PFSK-1 (cell line): ENCODE data around the gene KRT27.

ENCODE experiments used
- FOXP2 ChIP-seq: optimal IDR thresholded peaks from 2 replicates; pipeline ENCODE3; 2011; ENCODE audit warnings: borderline replicate concordance, control low read depth, inconsistent platforms; ENCODE audit not compliant: insufficient read depth; ENCODE audit errors: extremely low read length, extremely low read depth
- POLR2AphosphoS5 ChIP-seq: IDR thresholded peaks from 2 replicates; pipeline ENCODE4 v1.6.1; 2012; ENCODE audit warnings: low read depth, mild to moderate bottlenecking, control low read depth, low read length, moderate library complexity
- REST ChIP-seq, 2 experiments: IDR thresholded peaks; 2 replicates each; pipeline versions ENCODE4 v1.6.1 to v1.8.0; 2011 to 2012; ENCODE audit warnings: low read depth in 2 of 2, low read length in 2 of 2, control low read depth in 1 of 2, inconsistent platforms in 1 of 2, mild to moderate bottlenecking in 1 of 2, moderate library complexity in 1 of 2; ENCODE audit not compliant: insufficient read depth in 1 of 2
- SIN3A ChIP-seq: IDR thresholded peaks from 2 replicates; pipeline ENCODE4 v1.6.1; 2012; ENCODE audit warnings: mild to moderate bottlenecking, low read length, moderate library complexity, borderline replicate concordance; ENCODE audit not compliant: insufficient read depth
- TAF1 ChIP-seq: IDR thresholded peaks from 2 replicates; pipeline ENCODE4 v1.6.1; 2012; ENCODE audit warnings: low read length, control low read depth, borderline replicate concordance; ENCODE audit not compliant: insufficient read depth

Gene KRT27

GRCh38 chr17:40755231-40755630, 27.1 kb downstream of the KRT27 start, which contains the start of gene KRT25:
KRT25 (minus strand) TSS chr17:40755331; CDS start chr17:40755271, 60 bp downstream.
- TF ChIP-seq REST (IDR thresholded peaks at IDR 0.05; ENCODE audit: insufficient read depth in 1 of 2, low read depth in 2 of 2, low read length in 2 of 2) (no peak), FOXP2 (no peak), SIN3A (no peak), TAF1 (no peak), POLR2AphosphoS5 (no peak)

DNA sequence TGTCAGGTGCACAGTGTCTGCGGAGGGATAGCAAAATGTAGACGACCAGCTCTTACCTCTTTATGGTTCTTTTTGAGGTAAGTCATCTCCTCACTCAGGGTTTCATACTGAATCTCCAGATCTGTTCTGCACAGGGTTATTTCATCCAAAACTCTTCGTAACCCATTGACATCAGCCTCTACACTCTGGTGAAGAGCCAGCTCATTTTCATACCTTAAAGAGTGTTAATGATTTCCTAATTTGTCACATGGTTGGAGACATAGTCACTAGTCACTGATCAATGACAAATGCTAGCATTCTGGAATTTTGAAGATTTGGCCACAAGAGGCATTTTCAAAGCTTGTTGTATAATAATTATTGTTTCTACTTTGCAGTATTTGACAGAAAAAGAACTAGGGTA, 28.5 kb downstream of the KRT27 start:
- TF ChIP-seq TAF1 = no peak
- no peak for TF ChIP-seq POLR2AphosphoS5
- no peak for TF ChIP-seq REST (IDR thresholded peaks at IDR 0.05; ENCODE audit: insufficient read depth in 1 of 2, low read depth in 2 of 2, low read length in 2 of 2)
- TF ChIP-seq SIN3A = no peak
- no peak for TF ChIP-seq FOXP2

- TF ChIP-seq REST (IDR thresholded peaks at IDR 0.05; ENCODE audit: insufficient read depth in 1 of 2, low read depth in 2 of 2, low read length in 2 of 2) = no peak
- no peak for TF ChIP-seq FOXP2
- no peak for TF ChIP-seq SIN3A
- no peak for TF ChIP-seq POLR2AphosphoS5
- TF ChIP-seq TAF1 = no peak
These were observed 31.3 kb downstream of the KRT27 start for GRCh38 chr17:40751065-40751464.

DNA sequence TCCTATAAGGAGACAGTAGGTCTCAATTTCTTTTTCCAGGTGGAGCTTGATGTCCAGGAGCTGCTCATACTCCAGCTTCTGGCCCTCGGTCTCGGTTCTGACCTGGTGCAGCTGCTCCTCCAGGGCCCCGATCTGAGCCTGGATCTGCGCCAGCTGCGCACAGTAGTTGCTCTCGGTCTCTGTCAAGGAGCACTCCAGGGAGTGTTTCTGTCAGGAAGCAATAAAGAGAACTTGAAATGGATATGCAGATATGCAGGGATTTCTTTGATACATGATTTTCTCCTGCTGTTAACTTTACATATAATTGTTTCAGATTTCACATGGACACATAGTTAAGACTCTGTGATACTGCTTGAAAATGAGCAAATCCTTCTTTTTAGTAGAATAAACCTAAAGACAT, 32.0 kb downstream of the KRT27 start:
- TF ChIP-seq FOXP2 = no peak
- no peak for TF ChIP-seq POLR2AphosphoS5
- TF ChIP-seq TAF1 = no peak
- TF ChIP-seq REST (IDR thresholded peaks at IDR 0.05; ENCODE audit: insufficient read depth in 1 of 2, low read depth in 2 of 2, low read length in 2 of 2) = no peak
- no peak for TF ChIP-seq SIN3A

DNA sequence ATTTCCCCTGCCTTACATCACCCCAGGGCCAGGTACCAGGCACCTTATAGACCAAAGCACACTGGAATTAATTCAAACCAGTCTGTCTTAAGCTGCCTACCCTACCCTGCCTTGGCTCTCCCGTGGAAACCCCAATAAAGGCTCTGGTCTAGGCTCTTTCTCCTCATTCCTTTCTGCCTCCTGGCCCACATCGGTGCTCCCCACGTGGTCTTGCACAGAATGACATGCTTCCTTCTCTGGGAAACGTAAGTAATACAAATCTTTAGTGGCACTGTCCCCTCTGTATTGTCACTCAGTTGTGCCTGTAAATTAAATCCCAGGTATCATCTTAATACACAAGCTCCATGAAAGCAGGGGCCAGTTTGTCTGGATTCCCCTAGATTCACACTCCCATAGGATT, 43.8 kb downstream of the KRT27 start:
- TF ChIP-seq FOXP2 (no peak), REST (IDR thresholded peaks at IDR 0.05; ENCODE audit: insufficient read depth in 1 of 2, low read depth in 2 of 2, low read length in 2 of 2) (no peak), SIN3A (no peak)
